HCEC 1CT (cell line): ENCODE data around the gene TNFRSF25.

ENCODE experiments used
- DNase-seq: peaks from one replicate; pipeline ENCODE4 v3.0.0-alpha.2; 2017

TNFRSF25 gene, protein sequence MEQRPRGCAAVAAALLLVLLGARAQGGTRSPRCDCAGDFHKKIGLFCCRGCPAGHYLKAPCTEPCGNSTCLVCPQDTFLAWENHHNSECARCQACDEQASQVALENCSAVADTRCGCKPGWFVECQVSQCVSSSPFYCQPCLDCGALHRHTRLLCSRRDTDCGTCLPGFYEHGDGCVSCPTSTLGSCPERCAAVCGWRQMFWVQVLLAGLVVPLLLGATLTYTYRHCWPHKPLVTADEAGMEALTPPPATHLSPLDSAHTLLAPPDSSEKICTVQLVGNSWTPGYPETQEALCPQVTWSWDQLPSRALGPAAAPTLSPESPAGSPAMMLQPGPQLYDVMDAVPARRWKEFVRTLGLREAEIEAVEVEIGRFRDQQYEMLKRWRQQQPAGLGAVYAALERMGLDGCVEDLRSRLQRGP

DNA sequence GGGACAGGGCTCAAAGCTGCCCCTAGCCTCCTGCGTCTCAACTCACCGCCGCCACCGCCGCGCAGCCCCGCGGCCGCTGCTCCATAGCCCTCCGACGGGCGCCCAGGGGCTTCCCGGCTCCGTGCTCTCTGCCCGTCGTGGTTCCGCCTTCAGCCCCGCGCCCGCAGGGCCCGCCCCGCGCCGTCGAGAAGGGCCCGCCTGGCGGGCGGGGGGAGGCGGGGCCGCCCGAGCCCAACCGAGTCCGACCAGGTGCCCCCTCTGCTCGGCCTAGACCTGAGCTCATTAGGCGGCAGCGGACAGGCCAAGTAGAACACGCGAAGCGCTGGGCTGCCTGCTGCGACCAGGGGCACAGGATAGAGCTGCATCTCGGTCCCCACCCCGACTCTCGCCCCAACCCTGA, at the start of gene TNFRSF25:
Gene TNFRSF25, minus strand, starts transcription at position 151 of the 400 bp plus-strand sequence. Its CDS starts 66 bp downstream, at position 85.
- DNase-seq = no peak

DNA sequence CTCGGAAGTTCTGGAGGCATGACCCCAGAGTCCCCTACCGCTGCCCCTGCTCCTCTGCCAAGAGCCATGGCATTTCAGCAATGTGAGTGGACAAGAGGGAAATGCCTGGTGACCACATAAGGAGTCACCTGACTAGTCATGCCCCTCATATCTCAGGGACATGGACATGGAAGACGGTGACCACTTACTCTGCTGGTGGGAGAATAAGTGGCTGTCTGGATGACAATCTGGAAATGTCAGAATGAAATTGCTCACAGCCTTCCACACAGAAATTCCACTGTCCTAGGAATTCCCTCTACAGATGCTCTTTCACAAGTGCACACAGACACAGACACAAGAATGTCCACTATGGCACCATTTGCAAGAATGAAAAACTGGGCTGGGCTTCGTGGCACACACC, 49.8 kb upstream of the TNFRSF25 start:
- DNase-seq = no peak

DNA sequence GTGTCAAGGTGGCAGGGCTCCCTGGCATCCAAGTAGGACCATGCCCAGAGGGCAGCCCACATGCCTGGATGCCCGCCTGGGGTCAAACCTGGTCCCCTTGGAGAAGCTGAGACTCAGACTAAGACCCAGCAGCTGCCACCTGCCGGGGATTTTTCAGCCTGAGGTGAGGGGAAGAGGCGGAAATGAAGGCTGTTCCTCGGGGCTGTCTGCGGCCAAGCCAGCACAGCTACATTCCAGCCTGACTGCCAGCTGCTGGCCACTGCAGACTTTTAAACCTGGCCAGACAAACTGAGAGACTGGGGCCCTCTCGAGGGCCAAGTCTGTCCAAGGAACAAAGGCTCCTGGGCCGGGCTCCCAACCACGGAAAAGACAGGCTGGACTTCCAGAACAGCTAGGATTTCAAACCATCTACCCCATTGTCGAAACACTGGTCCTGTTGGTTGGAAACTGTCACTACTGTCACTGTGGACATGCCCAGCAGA, 47.4 kb upstream of the TNFRSF25 start:
- no peak for DNase-seq

DNA sequence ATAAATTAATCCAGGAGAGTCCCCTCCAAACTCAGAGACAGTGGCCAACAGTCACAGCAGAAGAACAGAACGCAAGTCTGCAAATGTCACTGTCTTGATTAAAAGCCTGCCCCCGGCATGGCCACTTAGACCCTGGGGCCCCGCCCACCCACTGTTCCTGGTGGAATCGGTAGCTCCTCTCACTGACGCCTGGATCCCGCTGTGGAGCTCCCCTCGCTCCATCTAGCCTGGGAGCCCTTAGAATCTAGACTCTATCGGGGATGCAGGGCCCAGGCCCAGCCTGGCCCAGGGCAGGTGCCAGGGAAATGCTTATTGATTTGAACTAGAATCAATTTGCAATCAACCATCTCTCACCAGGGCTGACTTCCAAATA, 46.9 kb upstream of the TNFRSF25 start:
- no peak for DNase-seq

DNA sequence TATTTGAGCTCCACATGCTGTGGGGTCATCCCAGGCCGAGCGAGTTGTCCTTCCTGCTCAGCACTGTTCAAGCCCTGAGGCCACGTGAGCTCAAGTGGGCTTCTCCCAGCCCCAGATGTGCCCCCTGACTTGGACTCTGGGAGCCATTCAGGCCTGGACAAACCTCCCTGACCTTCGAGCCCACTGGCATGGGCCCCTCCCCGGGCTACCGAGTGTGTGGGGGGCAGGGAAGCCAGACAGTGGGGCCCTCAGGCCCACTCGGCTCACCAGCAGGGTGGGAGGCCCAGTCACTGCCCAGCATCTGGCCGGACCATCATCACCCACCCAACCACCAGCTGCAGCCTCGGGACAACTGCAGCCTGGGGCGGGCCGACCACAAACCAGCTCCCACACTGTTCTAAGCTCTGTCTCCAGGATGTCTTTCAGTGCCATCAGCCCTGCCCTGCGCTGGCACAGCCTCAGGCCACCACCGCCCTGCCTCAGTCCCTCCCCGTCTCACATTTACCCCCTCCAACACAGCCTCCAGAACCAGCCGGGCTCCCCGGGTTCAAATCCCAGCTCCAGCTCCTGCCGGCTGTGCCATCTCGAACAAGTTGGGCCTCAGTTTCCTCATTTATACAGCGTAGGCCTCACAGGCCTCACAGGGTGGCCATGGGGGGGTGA, 46.4 kb upstream of the TNFRSF25 start:
- DNase-seq = no peak

DNA sequence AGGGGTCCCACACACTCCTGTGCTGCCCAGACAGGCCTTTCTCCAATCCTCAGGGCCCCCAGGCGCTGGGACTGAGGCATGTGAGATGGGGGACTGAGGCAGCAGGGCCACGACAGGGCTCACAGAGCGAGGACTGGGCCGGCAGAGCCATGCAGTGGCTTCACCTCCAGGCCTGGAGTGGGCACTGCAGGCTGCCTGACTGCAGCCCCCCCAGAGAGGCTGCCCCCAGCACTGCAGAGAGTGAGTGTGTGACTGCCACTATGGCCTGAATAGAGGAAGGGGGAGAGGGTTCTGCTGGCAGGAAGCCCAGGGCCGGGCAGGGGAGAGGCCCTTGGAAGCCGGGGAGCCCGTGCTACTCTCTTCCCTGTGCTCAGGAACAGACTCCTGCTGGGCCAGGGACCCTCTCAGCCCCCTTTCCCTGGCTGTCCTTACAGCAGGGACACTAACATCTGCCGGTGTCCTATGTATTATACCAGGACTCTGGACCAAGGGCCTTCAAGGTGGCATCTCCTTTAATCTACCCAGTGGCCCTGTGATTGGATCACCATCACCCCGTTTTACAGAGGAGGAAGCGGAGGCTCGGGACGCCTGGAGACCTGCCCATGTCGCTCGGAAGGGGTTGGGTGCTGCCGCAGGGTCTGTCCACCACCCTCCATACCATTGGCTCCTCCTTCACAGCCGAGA, 45.7 kb upstream of the TNFRSF25 start:
- DNase-seq = no peak

DNA sequence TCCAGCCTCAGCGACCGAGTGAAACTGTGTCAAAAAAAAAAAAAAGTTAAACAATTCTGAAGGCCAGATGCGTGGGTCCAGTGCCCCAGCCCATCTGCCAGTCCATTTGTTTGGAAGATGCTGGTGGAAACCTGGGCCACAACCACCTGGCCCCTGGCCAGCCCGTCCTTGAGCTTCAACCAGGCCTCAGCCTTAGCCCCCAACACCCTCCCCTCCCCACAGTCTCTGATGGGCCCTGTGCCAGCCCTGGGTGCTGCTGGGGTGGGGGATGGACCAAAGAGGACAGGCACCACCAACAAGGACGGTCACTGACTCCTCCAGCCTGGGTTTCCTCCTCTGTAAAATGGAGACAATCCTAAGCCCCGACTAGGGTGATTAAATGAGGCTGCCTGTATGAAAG, 45.1 kb upstream of the TNFRSF25 start:
- DNase-seq = no peak

DNA sequence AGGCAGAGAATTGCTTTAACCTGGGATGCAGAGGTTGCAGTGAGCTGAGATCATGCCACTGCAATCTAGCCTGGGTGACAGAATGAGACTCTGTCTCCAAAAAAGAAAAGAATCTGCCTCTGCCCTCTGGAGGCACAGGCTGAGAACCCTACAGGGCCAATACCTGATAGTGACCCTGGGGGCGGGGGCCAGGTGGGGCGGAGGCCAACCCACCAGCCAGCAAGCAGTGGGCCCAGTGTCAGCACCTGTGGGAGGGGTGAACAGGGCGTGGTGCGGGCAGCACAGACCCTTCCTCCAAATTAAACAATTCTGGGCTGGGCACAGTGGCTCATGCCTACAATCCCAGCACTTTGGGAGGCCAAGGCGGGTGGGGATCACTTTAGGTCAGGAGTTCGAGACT, 44.5 kb upstream of the TNFRSF25 start:
- no peak for DNase-seq

DNA sequence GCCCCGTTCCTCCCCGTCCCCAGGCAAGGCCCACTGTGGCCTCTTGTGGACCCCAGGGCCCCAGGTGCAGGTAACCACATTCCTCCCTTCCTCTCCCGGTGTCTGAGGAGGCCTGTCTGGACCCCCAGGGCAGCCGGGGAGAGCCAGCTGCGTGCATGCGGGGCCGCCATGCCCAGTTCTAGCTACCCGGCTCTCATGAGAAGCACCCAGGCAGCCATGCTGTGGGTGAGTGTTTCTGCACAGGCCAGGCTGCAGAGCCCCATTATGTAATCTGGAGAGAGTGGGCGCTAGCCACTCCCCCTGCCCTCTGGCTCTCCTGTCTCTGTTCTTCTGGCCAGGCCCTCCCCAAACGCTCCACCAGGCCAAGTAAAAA, 43.9 kb upstream of the TNFRSF25 start:
- no peak for DNase-seq

DNA sequence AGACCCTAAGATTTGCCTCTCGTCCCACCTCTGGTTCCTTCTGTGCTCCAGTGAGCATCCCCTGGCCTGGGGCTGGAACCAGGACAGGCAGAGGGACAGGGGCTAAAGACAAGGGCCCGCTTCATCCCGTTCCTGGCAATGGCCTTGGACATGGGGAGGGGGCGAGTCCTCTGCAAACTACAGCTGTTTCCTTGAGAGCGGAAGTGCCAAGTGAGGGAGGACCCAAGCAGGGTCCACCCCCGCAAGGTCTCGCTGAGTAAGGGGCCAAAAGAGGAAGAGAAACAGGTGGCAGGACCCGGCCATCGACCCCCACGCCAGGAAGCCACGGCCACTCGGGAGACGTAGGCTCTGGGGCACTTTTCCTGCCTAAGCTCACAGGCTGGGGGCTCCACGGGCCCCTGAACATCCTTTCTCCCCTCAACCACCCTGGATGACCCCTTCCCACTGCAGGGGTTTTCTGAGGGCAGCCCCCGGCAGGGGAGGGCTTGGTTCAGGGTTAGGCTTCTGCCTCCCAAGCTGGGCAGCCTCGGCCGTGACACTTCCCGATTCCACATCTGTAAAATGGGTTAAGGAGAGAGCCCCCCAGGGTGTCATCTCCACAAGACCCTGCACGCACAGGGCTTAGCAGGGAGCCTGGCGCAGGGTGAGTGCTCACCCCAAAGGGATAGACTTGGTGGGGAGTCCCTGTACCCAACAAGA, 43.4 kb upstream of the TNFRSF25 start:
- no peak for DNase-seq

DNA sequence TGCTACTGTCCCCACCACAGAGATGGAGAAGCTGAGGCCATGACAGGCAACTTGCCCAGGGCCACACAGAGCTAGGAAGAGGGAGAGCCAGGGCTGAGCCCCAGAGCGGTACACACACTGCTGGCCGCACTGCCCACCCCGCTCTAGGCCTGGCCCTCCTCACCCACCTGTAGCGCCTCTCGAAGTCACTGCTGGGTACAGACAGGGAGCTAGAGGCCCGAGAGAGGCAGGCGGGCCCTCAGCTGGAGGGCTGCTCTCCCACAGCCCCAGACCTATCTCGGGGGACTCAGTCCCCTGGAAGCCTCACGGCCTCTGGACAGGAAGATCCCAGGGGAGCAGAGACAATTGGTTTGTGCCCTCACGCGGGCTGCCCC, 42.8 kb upstream of the TNFRSF25 start:
- DNase-seq = no peak

DNA sequence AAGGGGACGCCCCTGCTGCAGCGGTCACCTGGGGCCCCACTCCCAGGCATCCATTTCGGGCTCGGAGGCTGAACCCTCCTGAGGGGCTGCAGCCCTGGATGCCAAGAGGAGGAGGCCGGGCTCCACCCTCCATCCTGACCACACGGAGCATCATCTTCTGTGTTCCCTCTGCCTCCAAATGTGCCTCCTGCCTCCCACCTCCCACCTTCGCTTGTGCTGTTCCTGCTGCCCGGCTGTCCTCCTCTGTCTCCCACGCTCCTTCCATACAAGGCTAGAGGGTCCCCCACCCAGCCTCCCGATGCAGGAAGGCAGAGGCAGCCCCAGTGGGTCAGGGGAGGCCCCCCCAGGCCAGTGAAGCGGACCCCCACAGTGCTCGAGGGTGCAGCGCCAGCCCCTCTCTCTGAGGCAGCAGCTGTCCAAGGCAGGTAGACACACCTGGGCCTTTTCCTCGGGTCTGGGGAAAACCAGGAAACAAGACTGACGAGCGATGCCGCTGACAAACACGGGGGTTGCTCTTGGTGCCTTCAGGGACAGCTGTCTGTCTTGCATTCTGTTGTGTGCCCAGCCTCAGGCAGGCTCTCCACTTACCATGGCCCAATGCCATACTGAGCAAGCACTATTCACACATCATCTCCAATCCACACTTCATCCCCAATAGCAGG, 42.3 kb upstream of the TNFRSF25 start:
- DNase-seq = no peak

DNA sequence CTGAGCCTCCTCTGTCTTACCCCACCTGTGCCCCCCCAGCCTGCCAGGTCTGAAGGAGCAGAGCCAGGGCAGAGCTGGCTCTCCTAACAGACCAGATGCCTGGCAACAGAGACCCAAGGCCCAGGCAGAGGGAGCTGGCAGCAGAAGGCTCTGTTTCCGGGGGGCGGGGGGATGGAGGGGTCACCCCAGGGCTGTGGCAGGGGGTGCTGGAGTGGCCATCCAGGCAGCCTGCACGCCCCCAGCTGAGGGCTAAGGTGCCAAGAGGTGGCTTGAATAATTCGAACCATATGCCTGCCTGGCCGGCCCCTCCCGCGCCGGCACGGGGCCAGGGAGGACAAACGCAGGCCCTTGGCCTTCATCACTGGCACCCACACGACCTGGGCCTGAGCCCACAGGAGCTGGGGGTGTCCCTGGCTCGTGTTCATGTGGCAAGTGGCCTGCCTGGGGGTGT, 41.5 kb upstream of the TNFRSF25 start:
- no peak for DNase-seq

DNA sequence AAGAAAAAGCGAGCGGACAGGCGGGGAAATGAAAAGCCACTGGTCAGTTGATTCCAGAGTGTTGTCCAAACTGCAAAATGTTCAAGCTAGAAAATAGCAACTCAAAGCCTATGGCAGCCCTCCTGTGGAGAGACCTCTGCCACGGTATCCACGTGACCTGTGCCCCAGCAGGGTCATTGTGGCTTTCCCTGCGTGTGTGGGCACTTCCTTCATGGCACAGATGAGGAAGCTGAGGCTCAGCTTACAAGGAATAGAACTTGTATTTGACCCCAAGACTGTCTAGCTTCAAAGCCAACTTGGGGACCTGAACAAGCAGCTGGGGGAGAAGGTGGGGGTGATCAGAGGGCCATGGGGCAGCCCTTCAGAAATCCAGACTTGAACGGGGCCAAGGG, 41.1 kb upstream of the TNFRSF25 start:
- DNase-seq = no peak

DNA sequence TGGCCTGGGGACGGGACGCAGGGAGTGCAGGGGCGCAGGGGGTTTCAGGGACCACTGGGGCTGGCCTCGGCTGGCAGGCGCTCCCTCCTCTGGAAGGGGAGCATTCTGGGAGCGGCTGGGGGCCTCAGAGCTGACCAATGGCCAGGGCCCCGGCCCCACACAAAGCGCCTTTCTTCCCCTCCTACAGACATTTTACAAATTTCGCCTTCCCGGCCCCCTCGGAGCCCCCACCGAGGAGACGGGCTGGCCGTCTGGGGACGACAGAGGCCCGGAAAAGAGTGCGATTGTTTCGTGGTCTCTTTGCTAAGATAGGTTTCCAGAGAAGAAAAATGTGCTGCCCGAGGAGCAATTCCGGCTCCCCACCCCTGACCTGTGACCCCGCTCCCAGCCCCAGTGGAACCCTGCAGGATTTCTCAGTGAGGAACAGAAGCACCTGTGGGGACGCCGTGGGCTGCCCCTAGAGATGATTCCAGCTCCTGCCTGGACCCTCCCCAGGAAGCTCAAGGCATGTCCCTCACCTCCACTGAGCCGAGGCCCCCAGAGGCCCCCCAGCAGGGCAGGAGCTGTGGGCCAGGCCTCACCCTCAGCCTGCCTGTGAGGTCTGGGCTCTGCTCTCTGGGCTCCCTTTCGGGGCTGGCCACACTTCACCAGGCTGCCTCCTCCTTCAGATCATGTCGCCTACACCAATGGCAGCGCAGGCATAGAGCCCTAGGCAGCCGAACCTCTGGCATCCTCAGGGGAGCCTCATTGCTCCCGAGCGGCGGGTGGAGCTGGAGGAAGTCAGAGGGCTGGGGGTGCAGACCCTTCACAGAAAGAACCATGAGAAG, 40.5 kb upstream of the TNFRSF25 start:
- no peak for DNase-seq

DNA sequence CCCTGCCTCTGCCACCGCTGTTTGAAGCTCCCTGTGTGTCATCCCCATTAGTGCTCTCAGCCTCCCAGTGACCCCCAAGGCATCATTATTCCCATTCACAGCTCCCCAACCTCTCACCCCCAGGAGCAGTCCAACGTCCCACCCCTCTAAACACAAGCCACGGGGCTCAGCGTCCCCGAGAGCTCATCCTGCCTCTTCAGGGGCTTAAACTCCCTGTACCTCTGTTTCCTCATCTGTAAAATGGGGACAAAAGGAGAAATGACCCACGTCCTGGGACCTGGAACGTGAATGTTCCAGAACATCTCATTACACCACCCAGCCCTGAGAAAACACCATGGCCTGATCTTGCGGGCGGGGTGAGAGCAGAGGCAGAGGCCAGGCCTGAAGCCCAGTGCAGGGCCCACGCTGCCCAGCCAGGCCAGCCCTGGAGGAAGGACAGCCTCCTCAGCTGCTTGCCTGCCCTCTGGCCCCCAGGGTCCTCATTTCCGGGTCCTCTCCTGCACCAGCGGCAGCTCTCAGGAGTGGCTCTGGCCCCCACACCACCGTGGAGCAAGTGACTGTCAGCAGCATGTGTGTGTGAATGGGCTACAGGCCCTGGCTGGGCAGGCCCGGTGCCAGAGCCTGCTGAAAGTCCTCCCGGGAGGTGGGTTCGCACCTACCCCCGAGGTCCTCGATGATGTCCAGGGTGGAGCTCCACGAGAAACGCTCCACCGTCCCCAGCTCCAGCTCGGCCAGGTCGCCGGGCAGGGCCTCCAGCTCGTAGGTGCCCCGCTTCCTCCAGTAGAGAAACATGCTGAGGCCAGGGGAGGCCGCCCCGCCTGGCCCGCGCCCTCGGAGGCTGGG, 39.6 kb upstream of the TNFRSF25 start:
- DNase-seq = no peak

DNA sequence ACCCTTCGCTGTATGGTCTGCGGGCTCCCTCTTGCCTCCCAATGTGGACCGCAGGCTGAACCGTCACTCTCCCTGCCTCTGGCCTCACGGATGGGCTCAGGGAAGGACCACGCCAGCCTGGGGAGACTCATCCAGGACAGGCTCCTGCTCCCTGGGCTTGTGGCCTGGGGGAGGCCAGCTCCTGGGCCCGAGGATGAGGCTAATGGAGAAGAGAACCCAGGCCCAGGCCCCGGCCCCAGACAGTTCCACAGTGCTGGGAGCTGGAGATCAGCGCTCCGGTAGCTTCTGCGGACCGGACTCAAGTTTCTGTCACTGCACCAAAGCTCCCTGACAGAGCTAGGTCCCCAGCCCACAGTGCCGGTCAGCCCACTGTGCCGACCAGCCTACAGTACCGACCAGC, 38.9 kb upstream of the TNFRSF25 start:
- DNase-seq = no peak

DNA sequence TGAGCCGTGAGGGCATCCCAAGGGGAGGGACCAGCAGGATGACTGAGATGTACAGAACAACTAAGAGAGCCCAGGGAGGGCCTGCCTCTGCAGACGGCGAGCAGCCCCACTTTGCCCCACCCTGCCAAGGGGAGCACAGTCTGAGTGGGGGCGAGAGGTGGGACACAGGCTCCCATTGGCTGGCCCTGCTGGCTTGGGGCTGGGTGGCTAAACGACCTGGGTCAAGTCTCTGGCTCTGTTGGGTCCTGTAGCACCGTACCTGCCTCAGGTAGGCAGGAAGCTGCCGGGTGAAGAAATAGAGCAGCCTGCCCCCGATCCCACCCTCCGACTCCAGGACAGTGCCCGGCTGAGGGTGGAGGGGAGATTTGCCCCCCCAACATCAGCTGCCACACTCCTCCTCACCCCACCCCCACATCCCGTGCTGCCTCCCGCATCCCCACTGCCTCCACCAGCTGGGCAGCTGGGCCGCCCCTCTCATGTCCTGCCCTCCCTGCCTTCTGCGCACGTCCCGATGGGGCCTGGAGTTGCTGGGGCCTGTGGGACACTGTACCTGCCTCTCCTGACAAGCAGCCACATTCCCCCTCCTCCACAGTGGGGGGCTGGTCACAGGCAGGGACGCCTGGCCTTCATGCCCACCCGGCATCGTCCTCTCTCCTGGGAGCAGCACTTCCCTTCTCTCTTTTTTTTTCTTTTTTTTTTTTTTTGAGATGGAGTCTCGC, 38.1 kb upstream of the TNFRSF25 start:
- no peak for DNase-seq

DNA sequence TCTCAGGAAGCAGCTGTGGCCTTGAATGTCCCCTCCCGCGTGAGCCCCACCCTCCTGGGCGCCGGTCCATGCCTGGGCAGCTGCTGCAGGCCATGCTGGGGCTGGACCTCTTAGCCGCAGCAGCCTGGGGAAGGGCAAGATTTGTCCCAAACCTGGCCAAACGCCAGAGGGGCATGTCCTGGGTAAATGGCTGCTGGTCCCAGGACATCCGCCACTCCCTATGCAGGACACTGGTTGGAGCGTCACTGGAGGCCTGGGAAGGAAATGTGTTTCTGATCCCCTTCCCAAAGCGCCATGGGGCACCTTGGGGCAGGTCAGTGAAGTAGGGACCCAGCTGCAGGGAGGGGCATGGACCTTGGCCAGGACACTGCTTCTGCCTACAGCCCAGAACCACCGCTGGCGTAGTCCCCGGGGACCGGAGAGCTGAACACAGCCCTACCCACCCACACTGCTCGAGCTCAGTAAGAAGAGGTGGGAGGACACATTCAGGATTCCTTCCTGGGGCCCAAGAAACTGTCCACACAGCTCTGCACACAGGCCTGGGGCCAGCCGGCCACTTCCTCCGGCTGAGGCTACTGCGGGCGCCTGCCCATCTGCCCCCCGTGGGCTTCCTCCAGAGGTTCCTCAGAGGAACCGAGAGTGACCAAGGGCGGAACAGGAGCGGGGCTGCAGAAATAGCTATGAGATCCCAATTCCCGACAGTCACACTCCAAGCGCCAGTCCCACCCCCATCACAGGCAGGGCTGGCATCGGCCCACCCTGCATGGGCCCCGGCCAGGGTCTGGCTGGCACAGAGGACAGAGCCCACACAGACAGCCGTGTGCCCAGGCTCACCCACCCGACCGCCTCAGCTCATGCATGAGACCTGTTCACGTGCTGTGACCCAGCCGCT, 36.3 kb upstream of the TNFRSF25 start:
- DNase-seq = no peak
